Activated CD4-positive, alpha-beta T cell treated with anti-CD3 and anti-CD28 coated beads, Interleukin-2, amount 50 U/mL, for 16 hours (primary cell): ENCODE data around the gene EPHX1.
A peak's percentile ranks its signal among the peaks of the same experiment; 100 is the strongest.

ENCODE experiments used
- DNase-seq: peaks from one replicate; pipeline ENCODE4 v3.0.0-alpha.2; 2020

Gene EPHX1

GRCh38 chr1:225866061-225866837, 56.3 kb downstream of the EPHX1 start:
- DNase-seq: peak; percentile 72

DNA sequence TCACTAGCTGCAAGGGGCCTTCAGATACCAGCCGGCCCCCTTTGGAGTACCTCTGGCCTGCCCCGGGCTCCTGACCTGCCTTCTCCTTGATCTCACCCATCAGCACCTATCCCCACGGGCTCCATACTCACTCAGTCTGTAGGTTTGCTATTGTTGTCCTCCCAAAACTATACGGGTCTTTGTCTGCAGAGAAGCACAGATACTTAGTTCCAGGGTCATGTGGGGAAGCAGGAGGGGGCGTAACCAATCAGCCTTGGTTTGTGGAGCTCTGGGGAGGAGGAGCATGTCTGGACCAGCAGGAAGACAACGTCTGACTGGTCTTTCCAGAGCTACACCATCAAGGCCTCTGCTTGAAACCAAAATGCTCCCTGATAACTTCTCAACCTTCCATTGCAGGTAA, 57.1 kb downstream of the EPHX1 start:
- DNase-seq: no peak

DNA sequence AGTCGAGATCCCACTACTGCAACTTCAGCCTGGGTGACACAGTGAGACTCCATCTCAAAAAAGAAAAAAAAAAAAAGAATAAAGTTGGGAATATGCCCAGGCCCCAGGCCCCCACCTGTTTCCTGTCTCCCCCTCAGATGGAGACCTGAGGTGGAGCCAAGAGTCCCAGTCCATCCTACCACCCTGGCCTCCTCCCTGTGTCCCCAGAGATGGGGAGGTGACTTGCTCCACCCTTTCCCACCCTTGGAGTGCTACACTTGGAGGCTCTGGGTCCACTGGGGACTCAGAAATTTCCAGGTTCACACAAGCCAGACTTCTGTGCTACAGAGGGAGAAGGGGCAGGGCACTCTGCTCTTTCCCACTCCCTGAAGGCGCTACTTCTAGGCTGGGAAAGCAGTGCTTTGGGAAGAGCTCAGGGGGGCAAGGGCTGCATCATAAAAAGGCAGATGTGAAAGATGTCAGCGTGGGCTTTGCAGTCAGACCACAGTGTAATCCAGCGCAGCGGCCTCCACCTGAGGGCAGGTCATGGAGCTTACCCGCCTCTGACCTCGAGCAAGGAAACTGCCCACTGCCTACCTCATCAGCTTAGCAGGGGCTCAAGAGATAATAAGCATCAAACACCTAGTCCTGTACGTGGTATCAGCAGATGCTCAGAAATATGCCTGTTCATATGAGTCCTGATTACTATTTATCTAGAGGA, 58.9 kb downstream of the EPHX1 start:
- no peak for DNase-seq

DNA sequence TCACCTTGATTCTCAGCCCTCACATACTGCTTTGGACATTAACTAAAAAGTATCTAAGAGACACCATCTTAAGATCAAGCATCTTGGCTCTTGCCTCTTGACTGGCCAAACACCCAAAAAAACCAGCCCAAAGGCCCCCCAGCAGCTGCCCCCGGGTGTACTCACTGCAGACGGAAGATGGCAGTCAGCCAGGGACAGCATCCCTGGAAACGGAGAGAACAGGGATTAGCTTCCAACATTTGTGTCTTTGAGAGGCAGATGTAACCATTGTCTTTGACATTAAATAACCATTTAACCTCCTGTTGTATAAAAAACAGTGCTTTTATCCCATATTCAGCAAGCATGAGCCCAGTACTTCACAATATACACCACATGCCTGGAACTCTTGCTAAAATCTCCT, 61.0 kb downstream of the EPHX1 start:
- DNase-seq: no peak

- DNase-seq: no peak
Measured at GRCh38 chr1:225871359-225872074, 61.6 kb downstream of the EPHX1 start.

GRCh38 chr1:225872075-225872430, 62.1 kb downstream of the EPHX1 start:
- DNase-seq: no peak

- DNase-seq: no peak
Measured at GRCh38 chr1:225873281-225873850, 63.4 kb downstream of the EPHX1 start.

DNA sequence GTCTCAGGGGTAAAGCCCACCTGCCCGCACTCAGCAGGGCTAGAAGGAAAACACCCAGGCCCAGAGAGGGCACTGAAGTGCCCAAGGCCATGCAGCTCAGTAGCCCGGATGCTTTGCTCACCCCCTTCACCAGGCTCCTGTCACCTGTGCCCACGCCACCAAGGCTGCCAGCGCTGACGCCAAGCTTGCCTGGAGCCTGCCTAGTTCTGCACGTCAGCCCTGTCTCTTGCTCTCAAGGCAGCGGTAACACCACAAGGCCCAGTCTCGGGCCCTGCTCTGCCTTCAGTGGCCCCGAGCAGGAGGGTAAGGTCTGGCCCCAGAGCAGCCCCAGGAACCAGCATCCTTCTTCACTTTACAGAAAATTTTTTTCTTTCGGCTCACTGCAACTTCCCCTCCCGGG, 64.5 kb downstream of the EPHX1 start:
- no peak for DNase-seq

- no peak for DNase-seq
Measured at GRCh38 chr1:225875044-225875815, 65.3 kb downstream of the EPHX1 start.

GRCh38 chr1:225876900-225877510, 67.1 kb downstream of the EPHX1 start:
- DNase-seq: no peak

DNA sequence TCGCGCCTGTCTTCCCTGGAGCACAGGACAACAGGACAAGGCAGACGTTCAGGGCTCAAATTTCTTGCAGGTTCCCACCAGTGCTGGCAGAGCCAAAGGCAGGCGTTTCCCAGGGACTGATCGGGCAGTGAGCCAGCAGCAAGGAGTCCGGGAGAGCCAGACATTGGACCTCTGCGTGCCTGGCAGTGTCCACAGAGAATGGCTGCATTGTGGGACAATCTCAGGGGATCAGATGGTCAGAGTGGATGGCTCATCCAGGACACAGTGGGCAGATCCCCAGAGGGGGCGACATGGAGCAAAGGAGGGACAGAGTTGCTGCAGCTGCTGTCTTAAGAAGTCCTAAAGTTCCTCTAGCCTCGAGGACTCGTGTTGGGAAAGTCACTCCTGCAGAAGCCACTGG, 67.7 kb downstream of the EPHX1 start:
- peak; percentile 32 for DNase-seq

- no peak for DNase-seq
Measured at GRCh38 chr1:225878282-225878681, 68.4 kb downstream of the EPHX1 start.

DNA sequence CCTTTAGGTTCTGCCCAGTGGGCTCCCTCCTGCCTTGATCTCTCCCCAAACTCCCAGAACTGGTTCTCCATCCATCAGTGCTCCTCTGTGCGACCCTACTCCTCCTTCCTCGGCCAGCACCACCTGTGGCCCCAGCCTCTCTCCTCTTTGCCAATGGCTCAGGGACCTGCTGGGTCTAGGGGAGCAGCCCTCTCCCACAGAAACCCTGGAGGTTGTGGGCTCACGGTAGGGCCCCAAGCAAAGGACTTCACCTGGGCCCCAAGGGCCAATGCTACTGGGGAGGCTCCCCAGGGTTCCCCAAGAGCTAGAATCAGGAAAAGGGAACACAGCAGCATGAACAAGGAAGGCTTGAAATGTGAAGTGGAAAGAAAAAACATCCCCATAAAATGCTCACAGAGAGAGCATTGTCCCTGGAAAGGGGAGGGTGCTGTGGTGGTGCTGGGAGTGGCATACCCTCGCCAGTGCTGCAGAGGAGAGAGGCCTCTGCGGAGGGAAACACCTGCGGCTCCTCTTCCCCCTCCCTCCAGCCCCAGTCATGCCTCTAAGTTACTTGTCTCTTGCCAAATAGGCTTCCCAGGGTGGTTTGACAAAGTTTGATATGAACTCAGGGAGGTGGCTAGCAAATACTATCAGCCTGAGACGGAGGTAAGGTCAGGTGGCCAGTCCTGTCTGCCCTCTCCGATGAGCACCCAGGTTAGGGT, 69.7 kb downstream of the EPHX1 start:
- DNase-seq: no peak

GRCh38 chr1:225880222-225880588, 70.3 kb downstream of the EPHX1 start:
- DNase-seq: no peak

DNA sequence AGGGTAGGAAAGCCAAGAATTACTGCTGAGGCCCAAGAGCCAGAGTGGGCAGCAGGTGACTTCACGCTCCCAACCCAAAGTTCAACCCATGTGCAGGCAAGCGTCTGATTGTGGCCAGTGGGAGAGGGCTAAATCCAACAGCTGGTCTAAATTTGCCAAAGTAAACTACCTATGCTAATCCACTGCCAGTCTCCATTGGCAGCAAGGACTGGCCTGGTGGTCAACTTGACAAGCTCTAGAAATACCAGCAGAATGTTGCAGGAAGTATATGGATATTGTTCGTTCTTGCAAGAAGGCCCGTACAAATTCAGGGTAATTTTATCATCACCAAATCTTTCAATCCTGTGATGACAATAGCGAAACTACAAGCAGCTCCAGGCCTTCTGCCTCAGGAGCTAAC, 70.7 kb downstream of the EPHX1 start:
- DNase-seq: no peak

DNA sequence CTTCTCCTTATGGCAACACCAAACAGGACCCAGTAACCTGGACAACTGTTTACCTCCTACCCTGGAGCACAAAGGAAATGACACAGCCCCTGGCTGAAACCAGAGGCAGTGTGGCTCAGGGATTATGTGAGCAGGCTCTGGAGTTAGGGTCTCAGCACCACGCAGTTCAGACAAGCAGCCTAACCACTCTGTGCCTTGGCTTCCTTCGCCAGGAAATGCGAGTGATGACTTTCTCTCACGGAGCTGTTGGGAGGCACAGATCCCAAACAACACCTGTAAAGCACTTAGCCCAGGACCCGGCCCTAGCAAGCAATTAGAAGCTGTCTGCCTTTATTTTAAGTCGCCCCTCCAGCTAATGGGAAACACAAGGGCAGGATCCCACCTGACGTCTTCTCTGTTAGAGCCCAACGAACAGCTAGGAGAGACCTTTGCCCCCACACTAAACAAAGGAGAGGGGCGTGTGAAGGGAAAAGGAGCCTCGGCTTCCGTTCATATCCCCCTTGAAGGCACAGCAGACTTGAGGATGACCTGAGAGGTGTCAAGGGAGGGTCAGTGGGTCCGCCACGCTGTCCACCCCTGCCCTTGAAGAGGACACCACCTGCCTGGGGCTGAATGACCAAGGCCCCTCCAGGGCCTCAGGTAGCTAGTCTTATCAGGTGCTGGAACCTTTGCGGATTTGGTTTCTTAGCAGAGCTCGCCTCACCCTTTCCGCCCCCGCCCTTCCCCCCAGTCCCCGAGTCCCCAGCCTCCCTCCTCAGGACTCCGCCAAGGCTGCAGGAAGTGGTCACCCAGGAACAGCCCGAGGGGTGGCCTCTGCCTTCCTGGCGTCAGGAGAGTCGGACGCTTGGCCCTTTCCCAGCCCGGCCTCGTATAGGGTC, 71.4 kb downstream of the EPHX1 start:
- peak; percentile 45 for DNase-seq

- DNase-seq: peak; percentile 86
Measured at GRCh38 chr1:225881959-225882693, 72.2 kb downstream of the EPHX1 start, which contains the start of gene TMEM63A. TMEM63A (minus strand) TSS chr1:225882380; CDS start chr1:225877580, 4,800 bp downstream.

DNA sequence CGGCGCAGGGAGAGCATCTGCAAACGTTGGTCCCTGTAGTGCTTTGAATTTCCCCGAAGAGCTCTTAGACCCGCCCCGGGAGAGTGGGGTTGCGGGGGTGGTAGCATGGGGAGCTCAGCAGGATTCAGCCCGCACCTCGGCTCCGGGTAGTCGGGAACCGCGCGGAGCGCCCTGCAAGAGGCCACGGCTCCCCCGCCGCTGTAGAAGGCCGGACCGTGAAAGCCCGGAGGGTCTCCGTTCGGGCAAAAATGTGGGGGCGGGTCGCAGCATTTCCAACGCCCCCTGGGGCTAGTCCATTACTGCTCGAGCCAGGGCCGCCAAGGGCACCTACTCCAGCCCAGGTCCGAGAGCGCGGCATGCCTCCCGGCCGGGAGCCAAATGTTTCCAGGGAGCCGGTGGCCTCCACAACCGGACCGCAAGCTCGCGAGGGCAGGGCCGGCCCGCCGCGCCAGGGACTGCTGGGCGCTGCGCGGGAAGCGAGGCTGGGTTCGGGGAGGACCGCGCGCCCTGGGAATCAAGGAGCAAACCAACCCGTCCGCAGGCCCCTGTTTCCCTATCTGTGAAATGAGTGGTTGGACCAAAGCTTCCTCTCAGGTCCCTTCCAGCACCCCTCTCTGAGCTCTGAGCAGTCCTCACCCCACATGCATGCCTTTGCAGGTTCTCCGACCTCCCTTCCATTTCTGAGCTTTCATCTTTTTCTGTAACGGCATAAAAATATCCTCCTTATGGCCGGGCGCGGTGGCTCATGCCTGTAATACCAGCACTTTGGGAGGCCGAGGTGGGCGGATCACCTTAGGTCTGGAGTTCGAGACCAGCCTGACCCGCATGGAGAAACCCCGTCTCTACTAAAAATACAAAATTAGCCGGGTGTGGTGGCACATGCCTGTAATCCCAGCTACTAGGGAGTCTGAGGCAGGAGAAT, 73.0 kb downstream of the EPHX1 start:
- DNase-seq: peak; percentile 32
